GM19099 (cell line): Measurements from ENCODE around the gene GORASP1.
A peak's percentile ranks its signal among the peaks of the same experiment; 100 is the strongest.

Experiments
- POLR2A ChIP-seq: IDR thresholded peaks from 3 replicates; pipeline ENCODE4 v1.6.1; 2011; ENCODE audit warnings: low read depth; ENCODE audit not compliant: insufficient read length; ENCODE audit errors: extremely low read depth

The GORASP1 gene

GRCh38 chr3:39080026-39080425 lies 27.4 kb downstream of the GORASP1 start:
- no peak for TF ChIP-seq POLR2A

- no peak for TF ChIP-seq POLR2A
These were observed 27.9 kb downstream of the GORASP1 start for GRCh38 chr3:39079530-39079929.

- no peak for TF ChIP-seq POLR2A
These were observed 31.5 kb downstream of the GORASP1 start for GRCh38 chr3:39075910-39076309.

GRCh38 chr3:39068556-39068955 lies 38.9 kb downstream of the GORASP1 start:
- no peak for TF ChIP-seq POLR2A

GRCh38 chr3:39067286-39067685 lies 40.1 kb downstream of the GORASP1 start:
- TF ChIP-seq POLR2A = no peak

- TF ChIP-seq POLR2A = no peak
These were observed 42.2 kb downstream of the GORASP1 start for GRCh38 chr3:39065197-39065596.

GRCh38 chr3:39064646-39065045 lies 42.8 kb downstream of the GORASP1 start:
- TF ChIP-seq POLR2A = no peak

- no peak for TF ChIP-seq POLR2A
These were observed 44.3 kb downstream of the GORASP1 start for GRCh38 chr3:39063143-39063542.

GRCh38 chr3:39062180-39062579 lies 45.2 kb downstream of the GORASP1 start:
- no peak for TF ChIP-seq POLR2A

- no peak for TF ChIP-seq POLR2A
These were observed 51.3 kb downstream of the GORASP1 start for GRCh38 chr3:39056151-39056550.

GRCh38 chr3:39053696-39054095 lies 53.7 kb downstream of the GORASP1 start:
- TF ChIP-seq POLR2A = no peak

- TF ChIP-seq POLR2A = no peak
These were observed 54.8 kb downstream of the GORASP1 start for GRCh38 chr3:39052583-39052982.

- peak; percentile 86 for TF ChIP-seq POLR2A
These were observed 55.5 kb downstream of the GORASP1 start, which contains the start of the genes SCN11A and WDR48 for GRCh38 chr3:39051649-39052561. TSS of gene SCN11A (minus strand) at chr3:39051944. CDS start at chr3:38950362, 101,582 bp downstream. TSS of gene WDR48 (plus strand) at chr3:39052016. CDS start at chr3:39052026, 10 bp downstream.

GRCh38 chr3:39050029-39050428 lies 57.4 kb downstream of the GORASP1 start:
- no peak for TF ChIP-seq POLR2A
